GM13976 (cell line): ENCODE results near the gene LSM5.
"Not testable (repeated sequence)": the region's sequence is repeated elsewhere in the genome, so short reads cannot be mapped to it uniquely, and the experiment has no call there.

Source experiments
- DNase-seq: peaks from one replicate; pipeline ENCODE4 v3.0.0; 2012; ENCODE audit warnings: low spot score
- CTCF ChIP-seq: IDR thresholded peaks from 2 replicates; pipeline ENCODE4 v1.5.1; 2012; ENCODE audit warnings: borderline replicate concordance, mild to moderate bottlenecking; ENCODE audit not compliant: insufficient read depth; ENCODE audit errors: extremely low read depth, missing control alignments, control extremely low read depth
- in situ Hi-C: fragments of 300-500 bp; cut with MboI; formaldehyde crosslinking; loops from one replicate; pipeline ENCODE4 v1.12.0; 2022; ENCODE audit warnings: low sequenced_read_pairs, mixed read lengths, inconsistent platforms; ENCODE audit not compliant: unreplicated experiment

LSM5 gene

GRCh38 chr7:32511791-32512190 is 21.6 kb upstream of the LSM5 start:
- TF ChIP-seq CTCF, result no peak
- in situ Hi-C loops, result no loop called here
- no peak for DNase-seq

DNA sequence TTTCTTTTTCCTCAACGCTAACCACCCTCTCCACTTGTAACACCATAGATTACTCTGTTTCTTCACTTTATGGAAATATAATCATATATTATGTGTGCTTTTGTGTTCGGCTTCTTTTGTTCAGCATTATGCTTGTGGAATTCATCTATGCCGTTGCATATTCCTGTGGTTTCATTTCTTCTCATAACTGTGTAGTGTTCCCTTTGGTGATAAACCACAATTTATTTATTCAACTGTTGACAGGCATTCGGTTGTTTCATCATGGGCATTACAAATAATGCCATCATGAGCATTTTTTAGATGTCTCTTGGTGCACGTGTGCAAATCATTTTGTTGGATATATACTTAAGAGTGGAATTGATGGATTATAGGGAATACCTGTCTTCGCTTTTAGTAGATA is 17.2 kb upstream of the LSM5 start:
- no peak for DNase-seq
- in situ Hi-C loops, result no loop called here
- no peak for TF ChIP-seq CTCF

- TF ChIP-seq CTCF, result no peak
- in situ Hi-C loops, result no loop called here
- DNase-seq, result no peak
Observed at GRCh38 chr7:32506266-32507054, 16.3 kb upstream of the LSM5 start.

DNA sequence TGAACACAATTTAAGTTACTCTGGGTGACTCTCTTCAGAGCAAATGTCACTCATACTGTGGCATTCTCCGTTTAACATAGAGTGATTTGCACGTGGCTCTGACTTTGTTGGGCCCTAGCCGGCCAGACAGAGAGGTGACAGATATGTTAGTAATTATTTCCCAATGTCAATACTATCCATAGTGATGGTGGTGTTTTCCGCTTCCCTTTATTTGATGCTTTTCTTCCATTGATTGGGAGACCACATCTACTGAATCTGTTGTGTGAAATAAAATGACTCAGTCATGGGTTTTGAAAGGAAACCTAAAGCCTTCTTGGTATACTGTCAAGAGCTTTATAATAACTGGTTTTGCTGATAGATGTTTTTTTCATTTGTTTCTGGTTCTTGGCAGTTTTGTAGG is 12.5 kb upstream of the LSM5 start:
- DNase-seq, result no peak
- in situ Hi-C loops, result no loop called here
- no peak for TF ChIP-seq CTCF

GRCh38 chr7:32501522-32501921 is 11.3 kb upstream of the LSM5 start:
- in situ Hi-C loops, result no loop called here
- no peak for TF ChIP-seq CTCF
- no peak for DNase-seq

GRCh38 chr7:32500922-32501341 is 10.8 kb upstream of the LSM5 start:
- TF ChIP-seq CTCF, result no peak
- DNase-seq, result no peak
- in situ Hi-C loops, result no loop called here

DNA sequence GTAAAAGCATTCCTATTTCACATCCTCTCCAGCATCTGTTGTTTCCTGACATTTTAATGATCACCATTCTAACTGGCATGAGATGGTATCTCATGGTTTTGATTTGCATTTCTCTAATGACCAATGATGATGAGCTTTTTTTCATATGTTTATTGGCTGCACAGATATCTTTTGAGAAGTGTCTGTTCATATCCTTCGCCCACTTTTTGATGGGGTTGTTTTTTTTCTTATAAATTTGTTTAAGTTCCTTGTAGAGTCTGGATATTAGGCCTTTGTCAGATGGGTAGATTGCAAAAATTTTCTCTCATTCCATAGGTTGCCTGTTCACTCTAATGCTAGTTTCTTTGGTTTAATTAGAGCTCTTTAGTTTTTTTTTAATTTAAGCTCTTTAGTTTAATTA is 10.0 kb upstream of the LSM5 start:
- DNase-seq, in situ Hi-C loops: not testable (repeated sequence)

GRCh38 chr7:32499755-32500154 is 9.6 kb upstream of the LSM5 start:
- in situ Hi-C loops, result loop anchor here (25.0 kb wide), 1 partner anchor 613 kb away; the partner anchor contains the start of gene RP9
- DNase-seq, result not testable (repeated sequence)
